HCT116 (cell line): ENCODE data around the gene TAX1BP1.

Experiments used
- CTCF ChIP-seq, 3 experiments: fragments of 200-600 bp in 1 of 3; sonication (generic) in 1 of 3; IDR thresholded peaks in 2 of 3; conservative IDR thresholded peaks in 1 of 3; 2 replicates each; pipeline ENCODE4 v1.5.1; 2012 to 2017; ENCODE audit warnings: low read depth in 2 of 3, low read length in 2 of 3, antibody characterized with exemption in 1 of 3, borderline replicate concordance in 1 of 3, control low read depth in 1 of 3, mild to moderate bottlenecking in 1 of 3, mixed read lengths in 1 of 3, mixed run types in 1 of 3, moderate library complexity in 1 of 3; ENCODE audit not compliant: insufficient read depth in 1 of 3
- ELF1 ChIP-seq: IDR thresholded peaks from 2 replicates; pipeline ENCODE4 v1.6.1; 2012; ENCODE audit warnings: low read depth, borderline replicate concordance
- EZH2 ChIP-seq: fragments of 200-600 bp; sonication (generic); IDR thresholded peaks from 2 replicates; pipeline ENCODE4 v1.6.1; 2017; ENCODE audit warnings: antibody characterized with exemption, mixed run types
- EZH2phosphoT487 ChIP-seq: fragments of 200-600 bp; IDR thresholded peaks from 2 replicates; pipeline ENCODE4 v1.6.1; 2018; ENCODE audit warnings: antibody characterized with exemption, borderline replicate concordance
- JUND ChIP-seq: IDR thresholded peaks from 2 replicates; pipeline ENCODE4 v1.6.1; 2012
- POLR2A ChIP-seq: IDR thresholded peaks from 2 replicates; pipeline ENCODE4 v1.7.0; 2011; ENCODE audit warnings: borderline replicate concordance; ENCODE audit not compliant: insufficient read depth, insufficient read length; ENCODE audit errors: extremely low read depth
- SP1 ChIP-seq: IDR thresholded peaks from 2 replicates; pipeline ENCODE4 v1.6.1; 2012; ENCODE audit warnings: low read depth

GRCh38 chr7:27802999-27803398 is 63.0 kb downstream of the TAX1BP1 start:
- no peak for TF ChIP-seq CTCF (IDR thresholded peaks at IDR 0.05 in 2 of 3, conservative IDR thresholded peaks at IDR 0.05 in 1 of 3; ENCODE audit: borderline replicate concordance in 1 of 3, insufficient read depth in 1 of 3, low read depth in 2 of 3, low read length in 2 of 3)
- no peak for TF ChIP-seq POLR2A
- no peak for TF ChIP-seq JUND
- no peak for TF ChIP-seq SP1
- TF ChIP-seq EZH2: no peak
- TF ChIP-seq EZH2phosphoT487: no peak
- TF ChIP-seq ELF1: no peak
